H1 (cell line): ENCODE measurements around the gene ARHGAP21. TPM values are rescaled to one million over a fixed set of nuclear protein-coding genes. Genes with fewer than 3 reads are reported as not detected.

Experiments
- CTCF ChIA-PET: fragments of 300-600 bp; sonication (Branson Sonifier 250); formaldehyde crosslinking; loops from one replicate; lab custom pipeline; 2021; ENCODE audit not compliant: partially characterized antibody; lab: Charles Lee
- POLR2A ChIA-PET: fragments of 300-600 bp; sonication (Branson Sonifier 250); formaldehyde crosslinking; loops from one replicate; lab custom pipeline; 2021; ENCODE audit warnings: inconsistent platforms; ENCODE audit not compliant: partially characterized antibody; lab: Charles Lee
- DNase-seq, 2 experiments: peaks; one replicate each; pipeline versions ENCODE4 v3.0.0 to v3.0.0-alpha.2; 2010 to 2022; ENCODE audit warnings: low spot score in 2 of 2, low read depth in 1 of 2, mixed read lengths in 1 of 2
- FAIRE-seq: peaks from 2 replicates; lab custom pipeline; 2011; peaks lifted over from hg19 to GRCh38; lab: Jason Lieb, UNC
- H2AFZ ChIP-seq: 2 replicates; pipeline ENCODE4 v1.8.1; 2012; ENCODE audit warnings: low read length, inconsistent platforms
- H2AK5ac ChIP-seq: 2 replicates; pipeline ENCODE4 v1.6.1; 2013; ENCODE audit warnings: low read depth, low read length
- H2BK120ac ChIP-seq: replicated peaks from 2 replicates; pipeline ENCODE3; 2013; ENCODE audit warnings: low read depth, low read length, inconsistent platforms
- H2BK12ac ChIP-seq: 2 replicates; pipeline ENCODE4 v1.6.1; 2013; ENCODE audit warnings: low read depth, low read length
- H2BK15ac ChIP-seq: 2 replicates; pipeline ENCODE4 v1.6.1; 2013; ENCODE audit warnings: low read length
- H2BK20ac ChIP-seq: 2 replicates; pipeline ENCODE4 v1.6.1; 2013; ENCODE audit warnings: low read length
- H2BK5ac ChIP-seq: 2 replicates; pipeline ENCODE4 v1.6.1; 2013; ENCODE audit warnings: low read depth, low read length
- H3K14ac ChIP-seq: 2 replicates; pipeline ENCODE4 v1.6.1; 2013; ENCODE audit warnings: inconsistent platforms; ENCODE audit not compliant: insufficient read length
- H3K18ac ChIP-seq: 2 replicates; pipeline ENCODE4 v1.6.1; 2013; ENCODE audit warnings: low read length; ENCODE audit errors: extremely low read depth
- H3K23ac ChIP-seq: 2 replicates; pipeline ENCODE4 v1.6.1; 2013; ENCODE audit warnings: inconsistent platforms; ENCODE audit not compliant: insufficient read length
- H3K23me2 ChIP-seq: 2 replicates; pipeline ENCODE4 v1.6.1; 2013; ENCODE audit warnings: low read depth, low read length
- H3K27ac ChIP-seq: 2 replicates; pipeline ENCODE4 v1.6.1; 2011; ENCODE audit warnings: low read depth, low read length, inconsistent platforms
- H3K27me3 ChIP-seq, 4 experiments: replicated peaks in 1 of 4; 1 replicate in 1 of 4; 2 replicates in 3 of 4; pipeline versions ENCODE4 v1.6.1 to v1.8.1; 2011 to 2013; ENCODE audit warnings: low read length in 3 of 4, mild to moderate bottlenecking in 3 of 4, inconsistent platforms in 2 of 4, mixed read lengths in 2 of 4, moderate library complexity in 1 of 4; ENCODE audit not compliant: control insufficient read depth in 3 of 4, insufficient read depth in 3 of 4; ENCODE audit errors: extremely low read depth in 1 of 4
- H3K36me3 ChIP-seq, 4 experiments: 2 replicates each; pipeline versions ENCODE4 v1.6.1 to v1.8.1; 2011 to 2013; ENCODE audit warnings: mild to moderate bottlenecking in 4 of 4, low read length in 3 of 4, moderate library complexity in 2 of 4, control low read depth in 1 of 4, inconsistent platforms in 1 of 4; ENCODE audit not compliant: insufficient read depth in 4 of 4, control insufficient read depth in 2 of 4
- H3K4ac ChIP-seq: replicated peaks from 2 replicates; pipeline ENCODE3; 2013; ENCODE audit warnings: low read length, low read depth, mixed read lengths, inconsistent platforms; ENCODE audit not compliant: insufficient read length
- H3K4me1 ChIP-seq, 4 experiments: replicated peaks in 1 of 4; 1 replicate in 1 of 4; 2 replicates in 3 of 4; pipeline versions ENCODE4 v1.6.1 to v1.8.1; 2011 to 2013; ENCODE audit warnings: low read length in 3 of 4, inconsistent platforms in 2 of 4, mixed read lengths in 1 of 4; ENCODE audit not compliant: insufficient read depth in 4 of 4, control insufficient read depth in 3 of 4
- H3K4me2 ChIP-seq, 2 experiments: 2 replicates each; pipeline versions ENCODE4 v1.6.1 to v1.8.1; 2011 to 2013; ENCODE audit warnings: low read depth in 2 of 2, low read length in 2 of 2, control low read depth in 1 of 2, inconsistent platforms in 1 of 2, mild to moderate bottlenecking in 1 of 2; ENCODE audit not compliant: insufficient read depth in 1 of 2
- H3K4me3 ChIP-seq, 4 experiments: fragments of 200-600, 300-600 bp in 1 of 4; sonication (generic), shearing (Covaris generic), sonication (Bioruptor Twin) in 1 of 4; 2 replicates each; pipeline versions ENCODE4 v1.5.1 to v1.8.1; 2011 to 2016; ENCODE audit warnings: low read length in 4 of 4, low read depth in 3 of 4, control low read depth in 2 of 4, inconsistent platforms in 2 of 4, mild to moderate bottlenecking in 2 of 4, mixed read lengths in 1 of 4, moderate library complexity in 1 of 4; ENCODE audit not compliant: insufficient read depth in 2 of 4; ENCODE audit errors: extremely low read depth in 1 of 4
- H3K56ac ChIP-seq: replicated peaks from 2 replicates; pipeline ENCODE3; 2013; ENCODE audit warnings: low read depth, mild to moderate bottlenecking, mixed read lengths, low read length, inconsistent platforms; ENCODE audit not compliant: insufficient read length
- H3K79me1 ChIP-seq: 2 replicates; pipeline ENCODE4 v1.6.1; 2013; ENCODE audit warnings: low read depth, low read length, control low read depth
- H3K79me2 ChIP-seq, 2 experiments: 2 replicates each; pipeline versions ENCODE4 v1.6.1 to v1.8.1; 2012 to 2013; ENCODE audit warnings: low read length in 2 of 2, mild to moderate bottlenecking in 2 of 2, inconsistent platforms in 1 of 2; ENCODE audit not compliant: insufficient read depth in 2 of 2, control insufficient read depth in 1 of 2
- H3K9ac ChIP-seq, 4 experiments: replicated peaks in 1 of 4; 1 replicate in 1 of 4; 2 replicates in 3 of 4; pipeline versions ENCODE4 v1.6.1 to v1.8.1; 2011 to 2013; ENCODE audit warnings: low read depth in 3 of 4, low read length in 3 of 4, control low read depth in 2 of 4, mild to moderate bottlenecking in 2 of 4, moderate library complexity in 2 of 4, inconsistent platforms in 1 of 4; ENCODE audit errors: extremely low read depth in 1 of 4
- H3K9me3 ChIP-seq, 2 experiments: 2 replicates each; pipeline versions ENCODE4 v1.6.1 to v1.8.1; 2012 to 2013; ENCODE audit warnings: mild to moderate bottlenecking in 2 of 2, moderate library complexity in 2 of 2, control low read depth in 1 of 2, inconsistent platforms in 1 of 2, low read depth in 1 of 2, low read length in 1 of 2, mixed read lengths in 1 of 2; ENCODE audit not compliant: insufficient read depth in 2 of 2
- H4K20me1 ChIP-seq, 2 experiments: replicated peaks in 1 of 2; 2 replicates each; pipeline versions ENCODE3 to v1.8.1; 2011 to 2013; ENCODE audit warnings: inconsistent platforms in 2 of 2, low read length in 2 of 2, mild to moderate bottlenecking in 1 of 2; ENCODE audit not compliant: insufficient read depth in 2 of 2, control insufficient read depth in 1 of 2
- H4K5ac ChIP-seq: 2 replicates; pipeline ENCODE4 v1.6.1; 2013; ENCODE audit warnings: low read length, low read depth, mixed read lengths, inconsistent platforms; ENCODE audit not compliant: insufficient read length
- H4K8ac ChIP-seq: 2 replicates; pipeline ENCODE4 v1.8.0; 2013; ENCODE audit warnings: mild to moderate bottlenecking, moderate library complexity, low read length, inconsistent platforms; ENCODE audit not compliant: insufficient read depth; ENCODE audit errors: extremely low read depth
- H4K91ac ChIP-seq: replicated peaks from 2 replicates; pipeline ENCODE3; 2013; ENCODE audit warnings: low read length, mixed read lengths, inconsistent platforms; ENCODE audit not compliant: insufficient read length
- CHD2 ChIP-seq: IDR thresholded peaks from 2 replicates; pipeline ENCODE4 v1.6.1; 2012; ENCODE audit warnings: low read length, improper control_type of control experiment
- CTBP2 ChIP-seq: IDR thresholded peaks from 2 replicates; pipeline ENCODE4 v1.7.0; 2011; ENCODE audit warnings: borderline replicate concordance, mild to moderate bottlenecking, moderate library complexity, mixed read lengths, low read length; ENCODE audit not compliant: insufficient read depth, insufficient read length
- GTF2F1 ChIP-seq: IDR thresholded peaks from 2 replicates; pipeline ENCODE4 v1.6.1; 2012; ENCODE audit warnings: low read depth, low read length, improper control_type of control experiment, borderline replicate concordance
- KDM5A ChIP-seq: fragments of 200-600 bp; IDR thresholded peaks from 2 replicates; pipeline ENCODE4 v1.7.1; 2012; ENCODE audit warnings: mild to moderate bottlenecking, low read length, inconsistent platforms, mixed read lengths
- RFX5 ChIP-seq: IDR thresholded peaks from 2 replicates; pipeline ENCODE4 v1.6.1; 2011; ENCODE audit warnings: low read depth, low read length, improper control_type of control experiment, borderline replicate concordance
- SRF ChIP-seq: IDR thresholded peaks from 2 replicates; pipeline ENCODE4 v1.6.1; 2011; ENCODE audit warnings: mild to moderate bottlenecking, low read depth, low read length, moderate library complexity
- TAF7 ChIP-seq: optimal IDR thresholded peaks from 2 replicates; pipeline ENCODE3; 2011; ENCODE audit warnings: low read depth, mild to moderate bottlenecking, inconsistent platforms, low read length, moderate library complexity, borderline replicate concordance
- YY1 ChIP-seq: IDR thresholded peaks from 2 replicates; pipeline ENCODE4 v1.6.1; 2011; ENCODE audit warnings: low read depth, mild to moderate bottlenecking, low read length
- ZNF274 ChIP-seq: IDR thresholded peaks from 2 replicates; pipeline ENCODE4 v1.7.0; 2012; ENCODE audit warnings: low read length, borderline replicate concordance; ENCODE audit errors: extremely low read depth
- WGBS, 2 experiments: shearing (Covaris generic) in 1 of 2; methylation state at CpG; one replicate each; pipeline versions ENCODE4 v1.1.6 to v1.1.7; 2013 to 2015; ENCODE audit warnings: low lambda C conversion rate in 2 of 2, mixed read lengths in 2 of 2, inconsistent platforms in 1 of 2, low coverage in 1 of 2, missing lambda C conversion rate in 1 of 2; ENCODE audit not compliant: insufficient replicate concordance in 2 of 2, insufficient coverage in 1 of 2, insufficient read length in 1 of 2; ENCODE audit errors: extremely low coverage in 1 of 2, missing lambda C conversion rate in 1 of 2; 5-methylcytosine and 5-hydroxymethylcytosine counted together
- polyA plus RNA-seq, 7 experiments: library from polyadenylated mRNA; depleted of rRNA in 3 of 7; stranded (reverse) in 5 of 7; unstranded in 2 of 7; fragments of >200 nt in 5 of 7; fragments of 200-250 nt in 2 of 7; gene quantifications; 1 replicate in 5 of 7; 2 replicates in 1 of 7; 4 replicates in 1 of 7; pipeline versions ENCODE4 v1.2.1 to v1.2.3, GENCODE V29; 2011 to 2013; ENCODE audit warnings: missing spikeins in 2 of 7, mixed read lengths in 2 of 7
- total RNA-seq: library from RNA; stranded (reverse); fragmentation: NEBNext Ultra II Directional; extraction: Animal tissue kit (Norgen Biotek cat#: 25700); gene quantifications from 2 replicates; pipeline ENCODE4 v1.2.1, GENCODE V29; 2021

The ARHGAP21 gene
- total and polyA plus RNA-seq, 2 of the 8 experiments (the other 6 are each of a cell fraction or from before 2014, with no cell fraction given), result 14.4 to 35.3 TPM

DNA sequence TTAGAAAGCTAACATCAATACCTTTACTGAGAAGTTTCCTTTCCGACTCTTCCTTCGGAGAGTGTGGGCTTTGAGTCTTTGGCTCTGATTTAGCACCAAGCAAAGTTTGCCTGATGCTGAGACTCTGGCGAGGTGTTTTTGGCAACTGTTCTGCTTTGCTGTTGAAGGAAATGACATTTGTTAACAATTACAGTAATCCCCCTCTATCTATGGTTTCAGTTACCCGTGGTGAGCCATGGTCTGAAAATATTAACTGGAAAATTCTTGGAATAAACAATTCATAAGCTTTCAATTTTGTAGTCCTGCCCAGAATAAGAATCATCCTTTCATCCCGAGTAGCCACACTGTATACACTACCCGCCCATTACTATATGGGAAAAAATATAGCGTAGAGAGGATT is 126.3 kb downstream of the ARHGAP21 start:
- Histone ChIP-seq H2BK12ac (no peak overlapping the region), H3K9me3 (no peaks in the 10 kb centered on the region), H2AFZ (no peak overlapping the region), H3K27me3 (no peaks in the 10 kb centered on the region), H3K18ac (no peak overlapping the region), H3K4me3 (no peak overlapping the region), H3K79me2 (no peaks in the 10 kb centered on the region), H3K4me1 (no peaks in the 10 kb centered on the region), H3K23ac (no peak overlapping the region), H2BK120ac (no peak overlapping the region), H3K4ac (no peak overlapping the region), H3K56ac (no peak overlapping the region), H2AK5ac (no peak overlapping the region), H3K79me1 (no peaks in the 10 kb centered on the region), H3K4me2 (no peak overlapping the region), H3K27ac (no peak overlapping the region), H3K23me2 (no peaks in the 10 kb centered on the region), H4K5ac (no peak overlapping the region), H4K91ac (no peak overlapping the region), H3K9ac (no peak overlapping the region), H2BK15ac (no peak overlapping the region), H3K36me3 (peaks cover 0 to 23% (median 5%) of the 10 kb centered on the region in 4 experiments; a peak in 6 of 8 replicates), H3K14ac (no peak overlapping the region), H4K20me1 (no peaks in the 10 kb centered on the region), H4K8ac (no peak overlapping the region; the same call in 1 of the 2 replicates), H2BK5ac (no peak overlapping the region), H2BK20ac (no peak overlapping the region)
- ChIA-PET CTCF (interaction anchor here (1.2 kb wide), 1 partner anchor 22 kb away, joined by 3 read pairs; no protein-coding TSS in a partner anchor), POLR2A (no interaction called here)
- FAIRE-seq (no peak), DNase-seq (no peak)
- WGBS, 2 experiments, result 95% methylated on average over 7 of the region's 7 CpGs; no CpG with 5 or more reads in 1 of the 2 experiments
- no peak for TF ChIP-seq CHD2
- TF ChIP-seq RFX5, result no peak
- no peak for TF ChIP-seq KDM5A
- no peak for TF ChIP-seq YY1
- no peak for TF ChIP-seq GTF2F1
- TF ChIP-seq SRF, result no peak
- no peak for TF ChIP-seq CTBP2
- TF ChIP-seq ZNF274, result no peak
- TF ChIP-seq TAF7, result no peak
